K562 (cell line): ENCODE data around the gene CEMIP. TPM values are rescaled to one million over a fixed set of nuclear protein-coding genes. Genes with fewer than 3 reads are reported as not detected.

Source experiments
- CREB1 ChIP-seq, 2 experiments: sonication (generic) in 1 of 2; formaldehyde crosslinking in 1 of 2; IDR thresholded peaks; 2 replicates each; pipeline versions ENCODE4 v1.6.1 to v1.8.0; 2012 to 2022; ENCODE audit warnings: inconsistent platforms in 1 of 2, mild to moderate bottlenecking in 1 of 2, missing genetic modification reagents in 1 of 2, moderate library complexity in 1 of 2
- DDX20 ChIP-seq: fragments of 450-650 bp; IDR thresholded peaks from 2 replicates; pipeline ENCODE4 v1.6.1; 2016; ENCODE audit warnings: missing genetic modification characterization, low read depth, mild to moderate bottlenecking, missing compliant biosample characterization, moderate library complexity
- EHMT2 ChIP-seq: fragments of 450-650 bp; IDR thresholded peaks from 2 replicates; pipeline ENCODE4 v1.6.1; 2018; ENCODE audit warnings: antibody characterized with exemption
- EP400 ChIP-seq: fragments of 450-650 bp; IDR thresholded peaks from 2 replicates; pipeline ENCODE4 v1.6.1; 2017; ENCODE audit warnings: antibody characterized with exemption, mild to moderate bottlenecking, moderate library complexity
- FOSL1 ChIP-seq: fragments of 200-800 bp; sonication (Bioruptor generic); conservative IDR thresholded peaks from 2 replicates; pipeline ENCODE4 v1.6.1; 2016; ENCODE audit warnings: missing genetic modification characterization, missing compliant biosample characterization
- FOXK1 ChIP-seq: sonication (generic); formaldehyde crosslinking; IDR thresholded peaks from 2 replicates; pipeline ENCODE4 v1.8.0; 2022; ENCODE audit warnings: missing genetic modification reagents, mild to moderate bottlenecking, borderline replicate concordance
- HDAC8 ChIP-seq: fragments of 450-650 bp; IDR thresholded peaks from 2 replicates; pipeline ENCODE4 v1.6.1; 2016; ENCODE audit warnings: mild to moderate bottlenecking, missing genetic modification characterization, moderate library complexity, missing compliant biosample characterization
- MBD2 ChIP-seq: sonication (generic); IDR thresholded peaks from 2 replicates; pipeline ENCODE4 v1.6.1; 2016; ENCODE audit warnings: low read depth, borderline replicate concordance
- NR2C1 ChIP-seq, 2 experiments: fragments of 450-650 bp; IDR thresholded peaks; 2 replicates each; pipeline ENCODE4 v1.6.1; 2017; ENCODE audit warnings: mild to moderate bottlenecking in 2 of 2, antibody characterized with exemption in 1 of 2, inconsistent platforms in 1 of 2, missing compliant biosample characterization in 1 of 2, missing genetic modification characterization in 1 of 2
- PYGO2 ChIP-seq: fragments of 450-650 bp; IDR thresholded peaks from 2 replicates; pipeline ENCODE4 v1.6.1; 2016; ENCODE audit warnings: mild to moderate bottlenecking, missing genetic modification characterization, moderate library complexity, missing compliant biosample characterization
- RFX7 ChIP-seq: fragments of 250-450 bp; sonication (Bioruptor Pico); IDR thresholded peaks from 2 replicates; pipeline ENCODE4 v1.5.1; 2021; ENCODE audit warnings: mild to moderate bottlenecking
- SREBF2 ChIP-seq: sonication (generic); formaldehyde crosslinking; IDR thresholded peaks from 2 replicates; pipeline ENCODE4 v1.4.0; 2020; ENCODE audit warnings: mild to moderate bottlenecking, missing genetic modification reagents
- THRAP3 ChIP-seq: fragments of 450-650 bp; IDR thresholded peaks from 2 replicates; pipeline ENCODE4 v1.6.1; 2016; ENCODE audit warnings: mild to moderate bottlenecking, inconsistent platforms, borderline replicate concordance
- XRCC4 ChIP-seq: IDR thresholded peaks from one replicate; pipeline ENCODE4 v1.6.1; 2011; ENCODE audit not compliant: insufficient read depth, insufficient read length; ENCODE audit errors: extremely low read depth
- ZNF311 ChIP-seq: fragments of 250-450 bp; sonication (Bioruptor Pico); IDR thresholded peaks from 2 replicates; pipeline ENCODE4 v1.4.0; 2020; ENCODE audit warnings: mild to moderate bottlenecking, moderate library complexity
- ZNF408 ChIP-seq: fragments of 250-450 bp; sonication (Bioruptor Pico); IDR thresholded peaks from 2 replicates; pipeline ENCODE4 v1.4.0; 2020; ENCODE audit warnings: low read depth, mild to moderate bottlenecking, moderate library complexity
- ZNF551 ChIP-seq: fragments of 250-450 bp; sonication (Bioruptor Pico); IDR thresholded peaks from 2 replicates; pipeline ENCODE4 v1.5.0; 2021; ENCODE audit warnings: mild to moderate bottlenecking, moderate library complexity
- ZNF766 ChIP-seq: fragments of 200-800 bp; sonication (Bioruptor generic); conservative IDR thresholded peaks from 2 replicates; pipeline ENCODE4 v1.6.1; 2016; ENCODE audit warnings: missing genetic modification characterization, missing compliant biosample characterization
- ZNF79 ChIP-seq: fragments of 250-450 bp; sonication (Bioruptor Pico); IDR thresholded peaks from 2 replicates; pipeline ENCODE4 v1.4.0; 2020; ENCODE audit warnings: low read depth, mild to moderate bottlenecking, moderate library complexity
- polyA plus RNA-seq, 8 experiments: library from polyadenylated mRNA; depleted of rRNA in 4 of 8; stranded (reverse) in 5 of 8; unstranded in 3 of 8; fragments of >200 nt; fragmentation: Nextera tagmentation in 2 of 8; fragmentation: Illumina TruSeq in 1 of 8; extraction: Ambion mirVana in 2 of 8; extraction: Trizol in 1 of 8; gene quantifications; 2 replicates each; pipeline versions ENCODE4 v1.2.1 to v1.2.3, GENCODE V29; 2011 to 2014; ENCODE audit warnings: inconsistent platforms in 1 of 8, missing spikeins in 1 of 8
- total RNA-seq, 7 experiments: library from RNA; depleted of rRNA in 6 of 7; stranded (reverse); fragments of >200 nt in 6 of 7; fragmentation: Illumina TruSeq in 2 of 7; extraction: Trizol in 2 of 7; gene quantifications; 2 replicates each; pipeline versions ENCODE4 v1.2.1 to v1.2.3, GENCODE V29; 2011 to 2021; ENCODE audit warnings: low replicate concordance in 1 of 7
- TF ChIP-seq, protein P1 (sequence below): fragments of 450-650 bp; formaldehyde crosslinking; IDR thresholded peaks from 2 replicates; pipeline ENCODE4 v1.4.0; 2020; ENCODE audit warnings: mild to moderate bottlenecking, moderate library complexity
- TF ChIP-seq, protein P2 (sequence below): fragments of 250-450 bp; sonication (Bioruptor Pico); IDR thresholded peaks from 2 replicates; pipeline ENCODE4 v1.5.0; 2021
- TF ChIP-seq, protein P3 (sequence below), 2 experiments: IDR thresholded peaks; 2 replicates each; pipeline ENCODE4 v1.6.1; 2012; ENCODE audit warnings: improper control_type of control experiment in 2 of 2, low read depth in 2 of 2, low read length in 2 of 2, borderline replicate concordance in 1 of 2

Gene CEMIP
- total and polyA plus RNA-seq, 9 of the 15 experiments (the other 6 are each of a cell fraction or from before 2014, with no cell fraction given): 0.33 TPM; not detected in 8

DNA sequence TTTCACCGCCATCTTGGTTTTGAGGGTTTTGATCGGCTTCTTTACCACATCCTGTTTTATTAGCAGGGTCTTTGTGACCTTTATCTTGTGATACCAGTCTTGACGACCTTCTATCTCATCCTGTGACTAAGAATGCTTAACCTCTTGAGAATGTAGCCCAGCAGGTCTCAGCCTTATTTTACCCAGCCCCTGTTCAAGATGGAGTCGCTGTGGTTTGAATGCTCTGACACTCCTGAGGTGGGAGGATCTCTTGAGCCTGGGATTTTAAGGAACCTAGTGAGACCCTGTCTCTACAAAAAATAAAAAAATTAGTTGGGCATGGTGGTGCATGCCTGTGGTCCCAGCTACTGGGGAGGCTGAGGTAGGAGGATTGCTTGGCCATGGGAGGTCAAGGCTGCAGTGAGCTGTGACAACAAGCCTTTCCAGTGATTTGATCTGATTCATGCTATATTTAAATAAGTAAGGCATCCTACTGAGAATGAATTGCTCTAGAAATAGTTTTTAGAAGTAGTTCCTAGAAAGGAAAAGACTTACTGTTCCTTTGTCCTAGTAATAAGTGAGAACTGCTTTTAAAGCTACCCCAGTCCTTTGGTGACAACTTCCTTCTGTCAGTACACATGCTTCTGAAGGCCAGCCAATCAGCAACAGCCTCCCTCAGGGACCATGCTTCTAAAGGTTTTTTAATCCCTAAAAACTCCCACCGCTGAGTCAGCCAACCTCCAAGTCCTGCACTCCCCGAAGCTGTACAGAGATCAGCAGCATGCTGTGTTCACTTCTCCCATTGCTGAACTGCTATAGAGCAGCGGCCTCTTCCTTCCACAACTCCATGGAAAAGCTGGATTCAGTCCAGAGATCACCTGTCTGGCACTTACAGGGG, 9.1 kb upstream of the CEMIP start (continued):
- TF ChIP-seq, protein P1, sequence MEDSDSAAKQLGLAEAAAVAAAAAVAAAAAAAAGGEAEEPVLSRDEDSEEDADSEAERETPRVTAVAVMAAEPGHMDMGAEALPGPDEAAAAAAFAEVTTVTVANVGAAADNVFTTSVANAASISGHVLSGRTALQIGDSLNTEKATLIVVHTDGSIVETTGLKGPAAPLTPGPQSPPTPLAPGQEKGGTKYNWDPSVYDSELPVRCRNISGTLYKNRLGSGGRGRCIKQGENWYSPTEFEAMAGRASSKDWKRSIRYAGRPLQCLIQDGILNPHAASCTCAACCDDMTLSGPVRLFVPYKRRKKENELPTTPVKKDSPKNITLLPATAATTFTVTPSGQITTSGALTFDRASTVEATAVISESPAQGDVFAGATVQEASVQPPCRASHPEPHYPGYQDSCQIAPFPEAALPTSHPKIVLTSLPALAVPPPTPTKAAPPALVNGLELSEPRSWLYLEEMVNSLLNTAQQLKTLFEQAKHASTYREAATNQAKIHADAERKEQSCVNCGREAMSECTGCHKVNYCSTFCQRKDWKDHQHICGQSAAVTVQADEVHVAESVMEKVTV (CRISPR knock-in tag): no peak
- TF ChIP-seq HDAC8 (peak; percentile 97), ZNF551 (CRISPR knock-in tag) (no peak), FOSL1 (tag) (0 out of 2 replicates have a peak, but pooled peaks have one; percentile 19), SREBF2 (CRISPR knock-in tag) (no peak), ZNF408 (CRISPR knock-in tag) (no peak), XRCC4 (no peak), NR2C1 (IDR thresholded peaks at IDR 0.05) (no peak), NR2C1 (tag; IDR thresholded peaks at IDR 0.05) (peak; percentile 44; the same call in 1 of the 2 replicates), ZNF311 (CRISPR knock-in tag) (no peak), CREB1 (IDR thresholded peaks at IDR 0.05) (no peak), CREB1 (CRISPR knock-in tag; IDR thresholded peaks at IDR 0.05) (no peak), ZNF79 (CRISPR knock-in tag) (no peak), RFX7 (CRISPR knock-in tag) (no peak), PYGO2 (tag) (peak; percentile 40; the same call in 1 of the 2 replicates), THRAP3 (no peak), DDX20 (tag) (0 out of 2 replicates have a peak, but pooled peaks have one; percentile 64), ZNF766 (CRISPR knock-in tag) (peak; percentile 72), EHMT2 (no peak), MBD2 (no peak), EP400 (no peak), FOXK1 (no peak)
- TF ChIP-seq, protein P2, sequence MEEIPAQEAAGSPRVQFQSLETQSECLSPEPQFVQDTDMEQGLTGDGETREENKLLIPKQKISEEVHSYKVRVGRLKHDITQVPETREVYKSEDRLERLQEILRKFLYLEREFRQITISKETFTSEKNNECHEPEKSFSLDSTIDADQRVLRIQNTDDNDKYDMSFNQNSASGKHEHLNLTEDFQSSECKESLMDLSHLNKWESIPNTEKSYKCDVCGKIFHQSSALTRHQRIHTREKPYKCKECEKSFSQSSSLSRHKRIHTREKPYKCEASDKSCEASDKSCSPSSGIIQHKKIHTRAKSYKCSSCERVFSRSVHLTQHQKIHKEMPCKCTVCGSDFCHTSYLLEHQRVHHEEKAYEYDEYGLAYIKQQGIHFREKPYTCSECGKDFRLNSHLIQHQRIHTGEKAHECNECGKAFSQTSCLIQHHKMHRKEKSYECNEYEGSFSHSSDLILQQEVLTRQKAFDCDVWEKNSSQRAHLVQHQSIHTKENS (CRISPR knock-in tag): no peak
- TF ChIP-seq, protein P3, sequence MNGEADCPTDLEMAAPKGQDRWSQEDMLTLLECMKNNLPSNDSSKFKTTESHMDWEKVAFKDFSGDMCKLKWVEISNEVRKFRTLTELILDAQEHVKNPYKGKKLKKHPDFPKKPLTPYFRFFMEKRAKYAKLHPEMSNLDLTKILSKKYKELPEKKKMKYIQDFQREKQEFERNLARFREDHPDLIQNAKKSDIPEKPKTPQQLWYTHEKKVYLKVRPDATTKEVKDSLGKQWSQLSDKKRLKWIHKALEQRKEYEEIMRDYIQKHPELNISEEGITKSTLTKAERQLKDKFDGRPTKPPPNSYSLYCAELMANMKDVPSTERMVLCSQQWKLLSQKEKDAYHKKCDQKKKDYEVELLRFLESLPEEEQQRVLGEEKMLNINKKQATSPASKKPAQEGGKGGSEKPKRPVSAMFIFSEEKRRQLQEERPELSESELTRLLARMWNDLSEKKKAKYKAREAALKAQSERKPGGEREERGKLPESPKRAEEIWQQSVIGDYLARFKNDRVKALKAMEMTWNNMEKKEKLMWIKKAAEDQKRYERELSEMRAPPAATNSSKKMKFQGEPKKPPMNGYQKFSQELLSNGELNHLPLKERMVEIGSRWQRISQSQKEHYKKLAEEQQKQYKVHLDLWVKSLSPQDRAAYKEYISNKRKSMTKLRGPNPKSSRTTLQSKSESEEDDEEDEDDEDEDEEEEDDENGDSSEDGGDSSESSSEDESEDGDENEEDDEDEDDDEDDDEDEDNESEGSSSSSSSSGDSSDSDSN (IDR thresholded peaks at IDR 0.05; ENCODE audit: borderline replicate concordance in 1 of 2, low read depth in 2 of 2, low read length in 2 of 2): no peak
